ENCODE results near the gene ITPRIP. TPM values are rescaled to one million over a fixed set of nuclear protein-coding genes. Genes with fewer than 3 reads are reported as not detected.
A peak's percentile ranks its signal among the peaks of the same experiment; 100 is the strongest.

ITPRIP gene
- total RNA-seq, 2 donors from 2014 or later = 55.6 to 59.2 TPM

DNA sequence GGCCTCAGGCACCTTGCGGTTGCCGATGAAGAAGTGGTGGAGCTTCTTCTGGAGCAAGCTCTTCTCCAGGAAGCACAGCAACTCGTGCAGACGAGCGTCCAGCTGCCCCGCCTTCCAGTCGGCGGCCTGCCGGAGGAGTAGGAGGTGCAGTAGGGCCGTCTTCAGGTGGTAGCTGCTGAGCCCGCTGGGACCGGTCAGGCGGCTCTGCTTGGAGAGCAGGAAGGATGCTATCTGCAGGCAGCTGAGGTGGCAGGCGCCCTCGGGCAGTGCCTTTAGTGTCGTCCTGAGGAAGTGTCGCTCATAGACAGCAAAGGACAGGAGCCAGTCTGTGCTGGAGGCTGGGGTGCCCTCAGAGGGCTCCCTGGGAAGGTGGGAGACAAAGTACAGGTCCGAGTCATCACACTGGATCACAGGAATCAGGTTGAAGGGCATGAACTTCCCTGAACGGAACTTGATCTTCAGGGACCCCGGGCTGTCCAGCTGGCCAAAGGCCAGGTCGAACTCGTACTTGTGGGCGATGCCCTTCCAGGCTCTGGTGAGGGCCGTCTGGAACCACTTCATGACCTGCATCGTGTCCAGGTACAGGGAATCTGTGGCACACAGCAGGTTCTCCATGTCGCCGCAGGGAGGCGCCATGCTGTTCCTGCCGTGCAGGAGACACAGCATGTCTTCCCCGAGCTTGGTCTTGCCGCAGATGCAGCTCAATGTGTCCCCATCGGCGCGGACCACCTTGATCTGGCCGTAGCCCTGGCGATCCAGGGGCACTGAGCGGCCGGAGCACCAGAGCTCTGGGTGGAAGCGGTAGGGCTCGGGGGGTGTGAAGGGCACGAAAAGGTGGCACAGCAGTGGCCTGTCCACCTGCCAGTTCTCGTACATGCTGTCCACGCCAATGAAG is 23.4 kb downstream of the ITPRIP start:
- Histone ChIP-seq H3K4me1 (ENCODE audit: control insufficient read depth in 1 of 2, low read depth in 2 of 2) (peaks cover 32 to 58% of the 10 kb centered on the region in 2 donors), H3K9me3 (no peaks in the 10 kb centered on the region), H3K27me3 (replicated peaks; ENCODE audit: insufficient read depth) (no peaks in the 10 kb centered on the region), H3K27ac (no peak overlapping the region), H3K36me3 (peaks cover 39% of the 10 kb centered on the region), H3K4me3 (no peak overlapping the region)
- TF ChIP-seq, protein P1, sequence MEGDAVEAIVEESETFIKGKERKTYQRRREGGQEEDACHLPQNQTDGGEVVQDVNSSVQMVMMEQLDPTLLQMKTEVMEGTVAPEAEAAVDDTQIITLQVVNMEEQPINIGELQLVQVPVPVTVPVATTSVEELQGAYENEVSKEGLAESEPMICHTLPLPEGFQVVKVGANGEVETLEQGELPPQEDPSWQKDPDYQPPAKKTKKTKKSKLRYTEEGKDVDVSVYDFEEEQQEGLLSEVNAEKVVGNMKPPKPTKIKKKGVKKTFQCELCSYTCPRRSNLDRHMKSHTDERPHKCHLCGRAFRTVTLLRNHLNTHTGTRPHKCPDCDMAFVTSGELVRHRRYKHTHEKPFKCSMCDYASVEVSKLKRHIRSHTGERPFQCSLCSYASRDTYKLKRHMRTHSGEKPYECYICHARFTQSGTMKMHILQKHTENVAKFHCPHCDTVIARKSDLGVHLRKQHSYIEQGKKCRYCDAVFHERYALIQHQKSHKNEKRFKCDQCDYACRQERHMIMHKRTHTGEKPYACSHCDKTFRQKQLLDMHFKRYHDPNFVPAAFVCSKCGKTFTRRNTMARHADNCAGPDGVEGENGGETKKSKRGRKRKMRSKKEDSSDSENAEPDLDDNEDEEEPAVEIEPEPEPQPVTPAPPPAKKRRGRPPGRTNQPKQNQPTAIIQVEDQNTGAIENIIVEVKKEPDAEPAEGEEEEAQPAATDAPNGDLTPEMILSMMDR (IDR thresholded peaks at IDR 0.05) = no peak
- ATAC-seq (ENCODE audit: insufficient number of reproducible peaks, low FRiP score, low read depth) = no peak
- DNase-seq (ENCODE audit: low spot score) = no peak

DNA sequence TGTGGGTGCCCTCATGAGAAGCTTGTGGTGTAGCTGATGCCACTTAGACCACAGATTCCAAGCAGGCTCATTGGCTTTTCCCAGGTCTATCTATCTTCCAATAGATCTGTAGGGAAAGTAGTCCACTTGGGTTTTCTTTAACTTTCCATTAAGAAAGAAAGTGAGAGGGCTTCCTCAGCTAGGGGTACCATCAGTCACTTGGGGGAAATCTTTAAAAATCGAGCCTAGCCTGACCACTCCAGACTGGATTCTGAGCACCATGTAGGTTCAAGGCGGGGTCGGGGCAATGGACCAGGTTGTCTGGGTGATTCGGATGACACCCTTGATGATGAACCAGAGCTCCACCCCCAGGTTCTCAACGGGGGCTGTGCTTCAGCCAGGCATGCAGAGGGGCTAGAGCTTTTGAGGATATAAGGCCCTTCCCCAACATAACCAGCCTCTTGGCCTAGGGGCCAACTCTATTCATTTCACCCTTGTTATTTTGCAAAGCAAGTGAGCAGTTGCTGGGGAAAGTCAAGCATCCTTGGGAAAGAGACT is 27.0 kb downstream of the ITPRIP start:
- TF ChIP-seq, protein P1 (IDR thresholded peaks at IDR 0.05) = no peak
- Histone ChIP-seq H3K9me3 (no peaks in the 10 kb centered on the region), H3K4me3 (no peak overlapping the region), H3K36me3 (peaks cover 39% of the 10 kb centered on the region), H3K27ac (peak overlapping the region; percentile 86 to 88), H3K4me1 (ENCODE audit: control insufficient read depth in 1 of 2, low read depth in 2 of 2) (peaks cover 12 to 56% of the 10 kb centered on the region in 2 donors), H3K27me3 (replicated peaks; ENCODE audit: insufficient read depth) (no peaks in the 10 kb centered on the region)
- ATAC-seq (ENCODE audit: insufficient number of reproducible peaks, low FRiP score, low read depth) = no peak
- DNase-seq (ENCODE audit: low spot score) = no peak

DNA sequence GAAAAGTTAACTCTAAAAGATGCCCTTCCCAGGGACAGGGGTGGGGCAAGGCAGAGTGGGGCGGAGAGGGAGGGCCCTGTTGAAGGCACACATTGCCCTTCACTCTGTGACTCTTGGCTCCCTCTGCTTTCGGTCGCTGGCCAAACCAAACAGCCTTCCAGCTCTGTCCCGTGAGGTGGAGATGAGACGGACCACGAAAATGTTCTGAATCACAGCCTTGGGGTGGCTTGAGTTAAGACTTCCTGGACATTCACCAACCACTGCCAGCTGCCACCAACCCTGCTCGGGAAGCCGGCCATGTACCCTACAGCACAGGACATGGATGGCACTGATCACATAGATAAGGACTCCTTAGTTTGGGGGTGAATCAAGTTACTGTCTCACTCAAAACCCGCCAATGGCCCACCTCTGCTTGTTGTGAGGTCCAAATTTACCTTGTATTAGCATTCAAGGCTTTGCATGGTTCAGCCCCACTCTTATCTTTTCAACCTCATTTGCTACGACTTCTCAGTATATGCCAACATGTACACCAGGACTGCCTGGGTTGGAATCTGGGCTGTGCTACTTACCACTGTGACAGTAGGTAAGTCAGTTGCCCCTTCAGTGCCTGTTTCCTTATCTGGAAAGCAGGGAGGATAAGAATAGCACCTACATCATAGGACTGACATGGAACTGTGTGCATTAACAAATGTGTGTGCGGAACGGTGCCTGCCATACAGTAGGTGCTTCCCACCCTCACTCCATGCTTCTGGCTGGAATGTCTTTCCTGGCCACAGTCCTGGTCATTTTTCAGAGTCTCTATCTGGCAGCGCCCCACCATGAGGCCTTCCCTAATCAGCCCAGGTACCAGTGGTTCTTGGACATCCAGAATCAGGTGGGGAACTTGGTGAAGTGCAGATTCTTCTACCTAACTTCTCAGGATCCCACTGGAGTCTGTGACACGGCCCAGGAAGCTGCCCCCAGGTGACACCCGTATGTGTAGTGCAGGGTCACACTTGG is 28.0 kb downstream of the ITPRIP start:
- ATAC-seq (ENCODE audit: insufficient number of reproducible peaks, low FRiP score, low read depth) (peak; percentile 64), DNase-seq (ENCODE audit: low spot score) (peak; percentile 90)
- Histone ChIP-seq H3K27ac (peak overlapping the region; percentile 86 to 88), H3K4me1 (ENCODE audit: control insufficient read depth in 1 of 2, low read depth in 2 of 2) (peaks cover 17 to 65% of the 10 kb centered on the region in 2 donors), H3K9me3 (no peaks in the 10 kb centered on the region), H3K36me3 (peaks cover 32% of the 10 kb centered on the region), H3K4me3 (peak overlapping the region; percentile 16), H3K27me3 (replicated peaks; ENCODE audit: insufficient read depth) (no peaks in the 10 kb centered on the region)
- TF ChIP-seq, protein P1 (IDR thresholded peaks at IDR 0.05) = no peak

DNA sequence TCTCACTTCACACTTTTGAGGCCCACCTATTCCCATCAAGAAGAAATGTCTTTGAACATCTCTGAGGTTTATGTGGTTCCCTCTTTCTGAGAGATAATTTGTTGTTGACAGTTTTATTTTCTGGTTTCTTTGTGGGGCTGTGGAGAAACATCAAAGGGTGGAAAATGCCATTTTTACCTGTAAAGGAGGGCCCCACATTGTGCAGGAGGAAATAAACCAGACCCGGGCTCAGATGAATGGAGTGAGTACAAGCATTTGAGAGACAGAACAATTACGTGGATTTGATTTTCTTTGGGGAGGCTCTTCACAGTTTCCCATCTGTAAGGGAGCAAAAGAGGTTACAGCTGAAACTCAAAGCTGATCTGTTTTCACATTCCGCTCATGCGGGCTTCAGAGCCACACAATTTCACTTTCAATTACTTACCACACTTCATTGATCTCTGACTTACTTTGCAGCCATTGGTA is 29.8 kb downstream of the ITPRIP start:
- H3K27ac ChIP-seq = no peak overlapping the region
- DNase-seq (ENCODE audit: low spot score) (no peak), ATAC-seq (ENCODE audit: insufficient number of reproducible peaks, low FRiP score, low read depth) (no peak)

More for the DNA sequence above, 29.8 kb downstream of the ITPRIP start:
- no peak overlapping the region for H3K4me3 ChIP-seq
- H3K4me1 ChIP-seq (ENCODE audit: control insufficient read depth in 1 of 2, low read depth in 2 of 2) = peaks cover 21 to 77% of the 10 kb centered on the region in 2 donors
- H3K36me3 ChIP-seq = peaks cover 15% of the 10 kb centered on the region
- no peaks in the 10 kb centered on the region for H3K9me3 ChIP-seq
- no peaks in the 10 kb centered on the region for H3K27me3 ChIP-seq (replicated peaks; ENCODE audit: insufficient read depth)
- TF ChIP-seq, protein P1 (IDR thresholded peaks at IDR 0.05) = no peak
